Ovary (tissue), 9 donors: ENCODE data around the gene RAB31. TPM values are rescaled to one million over a fixed set of nuclear protein-coding genes. Genes with fewer than 3 reads are reported as not detected.

Experiments
- DNase-seq, 5 donors: peaks; one replicate each; pipeline ENCODE4 v3.0.0-alpha.2; 2019 to 2020
- H3K27ac ChIP-seq, 2 donors: fragments of 200-600 bp; one replicate each; pipeline versions ENCODE4 v1.5.1 to v1.8.0; 2019 to 2022
- H3K27me3 ChIP-seq: fragments of 200-600 bp; one replicate; pipeline ENCODE4 v1.8.0; 2022
- H3K36me3 ChIP-seq: fragments of 200-600 bp; sonication (generic); one replicate; pipeline ENCODE4 v1.5.1; 2019
- H3K4me1 ChIP-seq: one replicate; pipeline ENCODE4 v1.8.1; 2013; ENCODE audit warnings: mild to moderate bottlenecking, moderate library complexity; ENCODE audit not compliant: insufficient read depth
- H3K4me3 ChIP-seq: fragments of 200-600 bp; sonication (generic); one replicate; pipeline ENCODE4 v1.5.1; 2017
- H3K9me3 ChIP-seq, 2 donors: fragments of 200-600 bp in 1 of 2; sonication (generic) in 1 of 2; one replicate each; pipeline versions ENCODE4 v1.5.1 to v1.8.1; 2013 to 2019; ENCODE audit warnings: mild to moderate bottlenecking in 1 of 2, moderate library complexity in 1 of 2
- EP300 ChIP-seq: sonication (generic); formaldehyde crosslinking; IDR thresholded peaks from one replicate; pipeline ENCODE4 v1.6.1; 2017; ENCODE audit warnings: antibody characterized with exemption
- POLR2A ChIP-seq: fragments of 450-650 bp; IDR thresholded peaks from one replicate; pipeline ENCODE4 v1.6.1; 2017; ENCODE audit warnings: antibody characterized with exemption, mild to moderate bottlenecking, moderate library complexity
- WGBS, 3 donors: extraction: QIAGEN DNeasy Blood & Tissue Kit in 1 of 3; methylation state at CpG; one replicate each; pipeline versions ENCODE4 v1.1.5 to v1.1.7; 2013 to 2017; 5-methylcytosine and 5-hydroxymethylcytosine counted together
- intact Hi-C, 4 donors: fragments of 100-400 bp; cut with DNase I; formaldehyde crosslinking; loops; one replicate each; pipeline versions ENCODE4 v1.11.0 to v1.15.1; 2022 to 2023
- polyA plus RNA-seq, 2 donors: library from polyadenylated mRNA; stranded (reverse); fragments of 200-250 nt in 1 of 2; fragments of 350-450 nt in 1 of 2; fragmentation: Illumina TruSeq in 1 of 2; extraction: RNeasy Lipid Tissue Mini Kit (QIAGEN cat#74804) in 1 of 2; gene quantifications; one replicate each; pipeline ENCODE4 v1.2.3, GENCODE V29; 2013 to 2014
- total RNA-seq, 7 donors: library from RNA; depleted of rRNA in 2 of 7; stranded (reverse); fragments of >200 nt in 2 of 7; fragmentation: NEBNext Ultra II Directional in 3 of 7; extraction: Animal tissue kit (Norgen Biotek cat#: 25700) in 3 of 7; gene quantifications; one replicate each; pipeline versions ENCODE4 v1.1.0 to v1.2.4, GENCODE V29; 2016 to 2023
- TF ChIP-seq, protein P1 (sequence below), 3 donors: fragments of 450-650 bp in 2 of 3; fragments of 200-600 bp in 1 of 3; IDR thresholded peaks; one replicate each; pipeline versions ENCODE4 v1.5.1 to v1.8.0; 2016 to 2022; ENCODE audit warnings: antibody characterized with exemption in 3 of 3, mild to moderate bottlenecking in 1 of 3
- donor health status: DM: no; HTN: no; CAD: no; lungs with moderate emphysema.
- donor health status: DM: no; HTN: no; CAD: no.
- donor health status: Bipolar disorder and iron deficiency.
- donor health status: DM: yes; HTN: yes; CAD: no.
- donor health status: DM: no; HTN: no; CAD: no.
- donor health status: DM: yes; HTN: yes; CAD: no.

Gene RAB31
- total and polyA plus RNA-seq, 9 donors: 37.9 to 188 (median 62.8) TPM

DNA sequence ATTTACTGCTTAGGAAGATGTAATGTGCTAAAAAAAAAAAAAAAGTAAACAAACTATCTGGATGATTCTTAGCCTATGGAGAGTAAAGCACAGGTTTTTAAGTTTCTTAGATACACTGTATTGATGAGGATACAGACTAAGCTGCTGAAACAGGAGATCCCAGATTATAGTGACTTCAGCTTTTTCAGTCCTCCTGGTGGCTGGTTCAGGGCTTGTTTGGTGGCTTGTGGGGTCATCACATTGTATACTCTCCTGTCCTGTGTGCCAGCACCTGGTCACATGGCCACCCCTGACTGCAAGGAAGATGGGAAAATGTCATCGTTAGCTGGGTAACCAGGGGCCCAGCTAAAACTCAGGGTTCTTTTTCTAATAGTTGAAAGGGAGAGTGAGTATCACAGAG lies 31.4 kb downstream of the RAB31 start:
- Histone ChIP-seq H3K4me1 (peaks cover 13% of the 10 kb centered on the region), H3K27ac (no peak overlapping the region), H3K9me3 (no peaks in the 10 kb centered on the region), H3K27me3 (no peaks in the 10 kb centered on the region), H3K4me3 (no peak overlapping the region), H3K36me3 (no peaks in the 10 kb centered on the region)
- TF ChIP-seq, protein P1, sequence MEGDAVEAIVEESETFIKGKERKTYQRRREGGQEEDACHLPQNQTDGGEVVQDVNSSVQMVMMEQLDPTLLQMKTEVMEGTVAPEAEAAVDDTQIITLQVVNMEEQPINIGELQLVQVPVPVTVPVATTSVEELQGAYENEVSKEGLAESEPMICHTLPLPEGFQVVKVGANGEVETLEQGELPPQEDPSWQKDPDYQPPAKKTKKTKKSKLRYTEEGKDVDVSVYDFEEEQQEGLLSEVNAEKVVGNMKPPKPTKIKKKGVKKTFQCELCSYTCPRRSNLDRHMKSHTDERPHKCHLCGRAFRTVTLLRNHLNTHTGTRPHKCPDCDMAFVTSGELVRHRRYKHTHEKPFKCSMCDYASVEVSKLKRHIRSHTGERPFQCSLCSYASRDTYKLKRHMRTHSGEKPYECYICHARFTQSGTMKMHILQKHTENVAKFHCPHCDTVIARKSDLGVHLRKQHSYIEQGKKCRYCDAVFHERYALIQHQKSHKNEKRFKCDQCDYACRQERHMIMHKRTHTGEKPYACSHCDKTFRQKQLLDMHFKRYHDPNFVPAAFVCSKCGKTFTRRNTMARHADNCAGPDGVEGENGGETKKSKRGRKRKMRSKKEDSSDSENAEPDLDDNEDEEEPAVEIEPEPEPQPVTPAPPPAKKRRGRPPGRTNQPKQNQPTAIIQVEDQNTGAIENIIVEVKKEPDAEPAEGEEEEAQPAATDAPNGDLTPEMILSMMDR (IDR thresholded peaks at IDR 0.05): no peak
- TF ChIP-seq EP300 (no peak), POLR2A (no peak)
- 84 to 90% (median 85%) methylated on average over 1 of the region's 1 CpG for WGBS, 3 donors
- intact Hi-C loops: no loop called here
- no peak for DNase-seq

DNA sequence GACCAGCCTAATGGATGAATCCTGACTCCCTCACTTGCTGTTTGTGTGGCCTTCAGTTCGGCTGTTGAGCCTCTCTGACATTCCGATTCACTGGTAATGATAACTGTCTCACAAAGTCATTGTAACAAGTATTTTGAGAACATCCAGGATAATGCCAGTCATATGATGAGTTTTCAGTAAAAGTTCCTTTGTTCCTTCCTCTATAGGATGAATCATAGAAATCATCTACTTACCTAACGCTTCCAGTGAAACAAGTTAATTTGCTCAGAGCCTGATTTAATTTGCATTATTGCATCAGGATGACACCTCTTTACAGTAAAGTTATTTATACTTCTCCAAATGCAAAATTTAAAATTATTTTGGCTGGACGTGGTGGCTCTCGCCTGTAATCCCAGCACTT lies 32.0 kb downstream of the RAB31 start:
- intact Hi-C loops: no loop called here
- H3K27ac ChIP-seq: no peak overlapping the region
- TF ChIP-seq POLR2A (no peak), EP300 (no peak)
- TF ChIP-seq, protein P1 (IDR thresholded peaks at IDR 0.05): no peak
- H3K36me3 ChIP-seq: no peaks in the 10 kb centered on the region
- no peaks in the 10 kb centered on the region for H3K9me3 ChIP-seq
- H3K4me3 ChIP-seq: no peak overlapping the region
- WGBS, 3 donors: 89 to 93% (median 90%) methylated on average over 5 of the region's 5 CpGs
- H3K4me1 ChIP-seq: peaks cover 13% of the 10 kb centered on the region
- no peak for DNase-seq
- H3K27me3 ChIP-seq: no peaks in the 10 kb centered on the region

DNA sequence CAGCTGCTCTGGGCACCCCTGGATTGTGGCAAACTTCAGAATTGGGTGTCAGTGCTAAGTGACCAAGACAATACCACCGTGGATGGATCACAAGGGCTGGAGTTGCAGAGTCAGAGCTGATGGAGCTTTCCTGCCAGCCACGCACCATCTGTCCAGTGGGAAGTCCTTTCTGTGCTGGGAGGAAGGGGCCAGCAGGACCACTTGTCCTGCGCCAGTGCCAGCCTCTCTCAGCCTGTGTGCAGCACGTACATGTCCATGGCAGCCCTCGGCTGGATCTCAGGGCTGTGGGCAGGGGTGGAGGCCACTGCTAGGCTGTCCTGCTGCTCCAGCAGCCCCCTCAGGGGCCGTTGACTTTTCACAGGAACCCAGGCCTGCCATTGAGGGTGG lies 33.3 kb downstream of the RAB31 start:
- no peak overlapping the region for H3K4me3 ChIP-seq
- intact Hi-C loops: no loop called here
- TF ChIP-seq, protein P1 (IDR thresholded peaks at IDR 0.05): no peak
- WGBS, 3 donors: 91 to 97% (median 96%) methylated on average over 6 of the region's 6 CpGs
- H3K27me3 ChIP-seq: no peaks in the 10 kb centered on the region
- DNase-seq: no peak
- H3K27ac ChIP-seq: no peak overlapping the region
- H3K36me3 ChIP-seq: no peaks in the 10 kb centered on the region
- H3K9me3 ChIP-seq: no peaks in the 10 kb centered on the region
- H3K4me1 ChIP-seq: peaks cover 13% of the 10 kb centered on the region

DNA sequence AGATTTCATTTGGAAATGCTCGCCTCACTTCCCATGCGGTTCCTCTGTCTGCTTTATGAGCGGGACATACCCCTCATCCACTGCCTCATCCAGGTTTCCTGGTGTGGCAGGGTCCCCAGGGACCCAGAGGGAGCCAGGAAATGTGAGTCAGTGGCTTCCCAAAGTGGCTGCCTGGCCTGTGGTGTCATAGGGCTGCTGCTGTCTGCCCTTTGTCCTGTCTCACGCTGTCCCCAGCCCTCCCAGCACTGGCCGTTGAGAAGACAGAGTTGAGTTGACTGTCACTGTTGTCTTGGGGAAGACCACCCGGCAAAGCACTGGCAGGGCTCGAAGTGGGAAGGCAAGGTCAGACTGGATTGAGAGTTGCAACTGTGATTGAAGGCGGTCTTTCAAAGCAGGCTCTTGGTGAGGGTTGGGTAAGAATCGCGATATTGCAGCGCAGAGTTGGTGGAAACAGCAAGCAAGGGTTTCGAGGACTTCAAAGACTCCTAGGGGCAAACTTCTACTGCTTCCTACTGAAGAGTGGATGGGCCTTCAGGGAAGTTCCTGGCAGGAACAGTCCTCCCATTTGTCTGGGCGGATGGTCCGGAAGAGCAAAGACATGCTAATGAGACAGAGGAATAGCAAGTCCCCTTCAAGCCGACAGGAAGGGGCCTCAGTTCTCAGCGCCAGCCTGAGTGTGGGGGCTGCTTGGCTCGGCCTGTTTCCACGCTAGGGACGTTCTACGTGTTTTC lies 33.9 kb downstream of the RAB31 start:
- peak overlapping the region in 1 of 2 donors; percentile 42 for H3K27ac ChIP-seq
- no peaks in the 10 kb centered on the region for H3K9me3 ChIP-seq
- DNase-seq: no peak
- no peak overlapping the region for H3K4me3 ChIP-seq
- intact Hi-C loops: no loop called here
- no peaks in the 10 kb centered on the region for H3K27me3 ChIP-seq
- TF ChIP-seq POLR2A: no peak
- TF ChIP-seq EP300: no peak
- TF ChIP-seq, protein P1 (IDR thresholded peaks at IDR 0.05): no peak
- peaks cover 13% of the 10 kb centered on the region for H3K4me1 ChIP-seq
- no peaks in the 10 kb centered on the region for H3K36me3 ChIP-seq
- WGBS, 3 donors: 56 to 60% (median 57%) methylated on average over 20 of the region's 20 CpGs
